ENCODE data around the gene AXDND1. TPM values are rescaled to one million over a fixed set of nuclear protein-coding genes. Genes with fewer than 3 reads are reported as not detected.

The AXDND1 gene
- total RNA-seq, 1 donor from 2014 or later, result 1.4 TPM

- H3K27me3 Mint-ChIP-seq, result peaks cover 6% of the 10 kb centered on the region
- H3K4me3 Mint-ChIP-seq, result no peak overlapping the region
- H3K27ac Mint-ChIP-seq, result no peak overlapping the region
- no peak for TF ChIP-seq CTCF (conservative IDR thresholded peaks at IDR 0.05)
- H3K4me1 Mint-ChIP-seq (ENCODE audit: unreplicated experiment), result no peaks in the 10 kb centered on the region
- DNase-seq (ENCODE audit: extremely low spot score, unreplicated experiment), result no peak
- no peaks in the 10 kb centered on the region for H3K36me3 Mint-ChIP-seq
- no peaks in the 10 kb centered on the region for H3K9me3 Mint-ChIP-seq
Measured at GRCh38 chr1:179541774-179542173, 176.0 kb downstream of the AXDND1 start.

- Mint-ChIP-seq H3K9me3 (no peaks in the 10 kb centered on the region), H3K4me1 (ENCODE audit: unreplicated experiment) (no peaks in the 10 kb centered on the region), H3K27ac (no peak overlapping the region), H3K4me3 (no peak overlapping the region), H3K27me3 (no peaks in the 10 kb centered on the region), H3K36me3 (no peaks in the 10 kb centered on the region)
- no peak for TF ChIP-seq CTCF (conservative IDR thresholded peaks at IDR 0.05)
- no peak for DNase-seq (ENCODE audit: extremely low spot score, unreplicated experiment)
Measured at GRCh38 chr1:179545321-179545720, 179.6 kb downstream of the AXDND1 start.

GRCh38 chr1:179547021-179547535, 181.3 kb downstream of the AXDND1 start:
- no peak for DNase-seq (ENCODE audit: extremely low spot score, unreplicated experiment)
- no peak for TF ChIP-seq CTCF (conservative IDR thresholded peaks at IDR 0.05)
- Mint-ChIP-seq H3K36me3 (no peaks in the 10 kb centered on the region), H3K9me3 (no peaks in the 10 kb centered on the region), H3K4me3 (no peak overlapping the region), H3K27me3 (no peaks in the 10 kb centered on the region), H3K27ac (peak overlapping the region; percentile 55), H3K4me1 (ENCODE audit: unreplicated experiment) (no peaks in the 10 kb centered on the region)

GRCh38 chr1:179548666-179549367, 183.0 kb downstream of the AXDND1 start:
- no peak for TF ChIP-seq CTCF (conservative IDR thresholded peaks at IDR 0.05)
- no peaks in the 10 kb centered on the region for H3K4me1 Mint-ChIP-seq (ENCODE audit: unreplicated experiment)
- no peaks in the 10 kb centered on the region for H3K36me3 Mint-ChIP-seq
- no peak overlapping the region for H3K4me3 Mint-ChIP-seq
- DNase-seq (ENCODE audit: extremely low spot score, unreplicated experiment), result no peak
- no peaks in the 10 kb centered on the region for H3K27me3 Mint-ChIP-seq
- no peak overlapping the region for H3K27ac Mint-ChIP-seq
- no peaks in the 10 kb centered on the region for H3K9me3 Mint-ChIP-seq

GRCh38 chr1:179549368-179549700, 183.6 kb downstream of the AXDND1 start:
- Mint-ChIP-seq H3K27me3 (no peaks in the 10 kb centered on the region), H3K9me3 (no peaks in the 10 kb centered on the region), H3K36me3 (no peaks in the 10 kb centered on the region), H3K4me1 (ENCODE audit: unreplicated experiment) (no peaks in the 10 kb centered on the region), H3K27ac (no peak overlapping the region), H3K4me3 (no peak overlapping the region)
- DNase-seq (ENCODE audit: extremely low spot score, unreplicated experiment), result no peak
- TF ChIP-seq CTCF (conservative IDR thresholded peaks at IDR 0.05), result no peak

Data from type B pancreatic cell (in vitro differentiated cells).